ENCODE data around the gene ARMC2.
"Not testable (repeated sequence)": the region's sequence is repeated elsewhere in the genome, so short reads cannot be mapped to it uniquely, and the experiment has no call there.

ARMC2 gene

DNA sequence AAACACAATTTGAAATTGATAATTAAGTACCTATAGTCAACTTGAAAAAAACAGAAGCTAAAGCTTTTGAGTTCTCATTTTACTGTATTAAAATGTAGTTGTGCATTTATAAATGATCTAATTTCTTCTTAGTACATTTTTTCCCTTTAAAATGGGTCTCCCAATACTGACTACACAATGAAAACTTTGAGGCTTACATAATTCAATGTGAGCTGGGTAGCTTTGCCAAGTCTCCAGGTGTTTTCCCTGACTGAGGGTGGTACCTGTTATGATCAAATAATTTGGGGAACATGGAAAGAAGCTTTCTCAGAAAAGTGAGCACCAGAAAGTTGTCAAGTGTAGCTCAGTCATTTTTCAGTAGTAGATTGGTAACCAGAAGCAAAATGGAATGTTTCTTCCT, 74.3 kb downstream of the ARMC2 start:
- DNase-seq, result no peak

DNA sequence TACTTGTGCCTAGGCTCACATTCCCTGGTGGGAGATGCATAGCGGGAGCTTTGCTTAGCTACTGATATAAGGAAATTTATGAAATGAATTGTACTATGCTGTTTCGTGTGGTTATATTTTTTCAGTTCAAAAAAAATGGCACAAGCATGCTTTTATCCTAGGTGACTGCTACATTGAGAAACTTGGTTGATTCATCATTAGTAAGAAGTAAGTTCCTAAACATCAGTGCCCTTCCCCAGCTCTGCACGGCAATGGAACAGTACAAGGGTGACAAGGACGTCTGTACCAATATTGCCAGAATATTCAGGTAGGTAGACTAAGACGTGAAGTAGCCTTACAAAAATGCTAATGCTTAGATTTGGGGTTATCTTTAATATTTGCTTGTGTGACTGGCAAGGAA, 79.7 kb downstream of the ARMC2 start:
- DNase-seq, result no peak

DNA sequence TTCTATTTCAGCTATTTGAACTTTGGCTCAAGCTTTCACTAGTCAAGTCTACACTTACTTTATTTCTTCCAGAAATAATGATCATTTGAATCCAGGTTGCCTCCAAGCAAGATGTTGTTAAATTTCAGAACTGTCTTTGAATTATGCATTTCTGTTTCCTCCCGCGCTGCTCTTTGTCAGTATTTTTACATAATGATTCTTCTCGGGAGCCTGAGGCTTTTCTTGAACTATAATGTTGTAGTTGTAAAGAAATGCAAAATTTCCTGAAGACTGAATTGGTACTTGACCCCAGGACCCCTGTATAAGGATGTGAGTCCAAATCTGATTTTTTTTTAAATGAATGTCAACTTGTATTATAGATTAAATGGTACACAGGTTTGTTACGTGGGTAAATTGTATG, 80.4 kb downstream of the ARMC2 start:
- DNase-seq, result no peak

DNA sequence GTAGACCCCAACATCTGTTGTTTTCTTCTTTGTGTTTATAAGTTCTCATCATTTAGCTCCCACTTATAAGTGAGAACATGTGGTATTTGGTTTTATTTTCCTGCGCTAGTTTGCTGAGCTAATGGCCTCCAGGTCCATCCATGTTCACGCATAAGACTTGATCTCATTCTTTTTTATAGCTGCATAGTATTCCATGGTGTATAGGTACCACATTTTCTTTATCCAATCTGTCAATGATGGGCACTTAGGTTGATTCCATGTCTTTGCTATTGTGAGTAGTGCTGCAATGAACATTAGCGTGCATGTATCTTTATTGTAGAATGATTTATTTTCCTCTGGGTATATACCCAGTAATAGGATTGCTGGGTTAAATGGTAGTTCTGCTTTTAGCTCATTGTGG, 82.9 kb downstream of the ARMC2 start:
- not testable (repeated sequence) for DNase-seq

DNA sequence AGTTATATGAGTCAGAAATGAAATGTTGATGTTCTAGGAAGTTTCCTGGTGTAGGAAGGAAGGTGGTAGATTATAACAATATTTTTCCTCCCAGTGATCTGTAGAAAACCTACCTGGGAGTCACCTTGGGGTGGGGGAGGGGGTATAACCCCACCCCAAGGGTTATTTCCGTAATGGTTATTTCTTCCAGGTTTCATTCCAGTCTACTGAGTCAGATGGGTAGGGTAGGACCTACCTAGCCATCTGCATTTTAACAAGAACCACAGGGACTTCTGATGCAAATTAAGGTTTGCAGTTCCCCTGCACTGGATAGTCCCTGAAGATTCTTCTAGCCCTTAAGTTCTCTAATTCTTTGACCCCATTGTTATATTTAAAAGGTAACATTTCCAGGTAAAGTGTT, 88.9 kb downstream of the ARMC2 start:
- no peak for DNase-seq

DNA sequence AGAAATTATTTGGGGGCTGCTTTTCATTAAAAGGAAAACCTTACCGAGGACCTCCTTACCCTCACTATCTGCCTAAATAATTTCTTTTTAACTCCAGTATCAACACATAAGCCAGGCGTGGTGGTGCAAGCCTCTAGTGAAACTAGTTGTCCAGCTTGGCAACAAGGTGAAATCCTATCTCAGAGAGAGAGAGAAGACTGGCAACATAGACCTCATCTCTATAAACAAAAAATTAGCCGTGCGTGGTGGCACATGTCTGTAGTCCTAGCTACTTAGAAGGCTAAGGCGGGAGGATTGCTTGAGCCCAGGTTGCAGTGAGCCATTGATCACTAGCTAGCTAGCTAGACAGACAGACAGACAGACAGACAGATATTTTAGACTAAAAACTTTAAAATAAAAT, 92.5 kb downstream of the ARMC2 start:
- DNase-seq, result no peak

DNA sequence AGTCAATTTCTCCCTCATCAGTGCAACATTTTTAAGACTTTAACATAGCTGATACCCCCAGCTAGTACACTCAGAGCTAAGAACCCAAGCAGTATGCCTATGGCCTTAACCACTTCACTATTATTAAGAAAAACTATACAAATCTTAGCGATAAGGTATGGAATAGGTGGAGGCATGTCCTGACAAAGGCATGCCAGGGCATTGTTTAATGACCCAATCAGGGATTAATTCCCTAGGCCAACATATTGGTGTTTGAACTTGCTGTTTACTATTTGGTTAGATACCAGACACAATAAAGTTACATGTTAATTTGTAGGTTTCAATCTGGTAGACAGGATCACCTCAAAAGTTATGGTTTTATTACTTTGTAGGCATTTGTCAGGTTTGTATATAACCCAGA, 93.1 kb downstream of the ARMC2 start:
- no peak for DNase-seq

DNA sequence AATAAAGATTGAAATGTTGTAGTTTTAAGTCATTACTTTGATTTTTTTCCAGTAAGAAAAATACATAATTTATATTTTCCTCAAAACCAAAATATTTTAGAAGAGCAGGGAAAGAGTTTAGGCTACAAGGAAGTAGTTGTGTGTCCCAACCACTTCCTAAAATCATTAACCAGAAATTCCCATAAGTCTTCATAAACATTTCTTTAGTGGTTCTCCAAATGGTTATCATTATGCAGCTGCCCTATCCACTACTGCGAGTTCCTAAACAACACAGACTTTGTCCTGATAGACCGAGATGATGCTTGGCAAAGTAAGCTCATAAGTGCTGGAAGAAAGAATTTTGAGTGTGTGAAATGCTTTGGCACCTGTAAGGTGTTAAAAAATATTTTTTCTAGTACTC, 93.6 kb downstream of the ARMC2 start:
- DNase-seq, result no peak

DNA sequence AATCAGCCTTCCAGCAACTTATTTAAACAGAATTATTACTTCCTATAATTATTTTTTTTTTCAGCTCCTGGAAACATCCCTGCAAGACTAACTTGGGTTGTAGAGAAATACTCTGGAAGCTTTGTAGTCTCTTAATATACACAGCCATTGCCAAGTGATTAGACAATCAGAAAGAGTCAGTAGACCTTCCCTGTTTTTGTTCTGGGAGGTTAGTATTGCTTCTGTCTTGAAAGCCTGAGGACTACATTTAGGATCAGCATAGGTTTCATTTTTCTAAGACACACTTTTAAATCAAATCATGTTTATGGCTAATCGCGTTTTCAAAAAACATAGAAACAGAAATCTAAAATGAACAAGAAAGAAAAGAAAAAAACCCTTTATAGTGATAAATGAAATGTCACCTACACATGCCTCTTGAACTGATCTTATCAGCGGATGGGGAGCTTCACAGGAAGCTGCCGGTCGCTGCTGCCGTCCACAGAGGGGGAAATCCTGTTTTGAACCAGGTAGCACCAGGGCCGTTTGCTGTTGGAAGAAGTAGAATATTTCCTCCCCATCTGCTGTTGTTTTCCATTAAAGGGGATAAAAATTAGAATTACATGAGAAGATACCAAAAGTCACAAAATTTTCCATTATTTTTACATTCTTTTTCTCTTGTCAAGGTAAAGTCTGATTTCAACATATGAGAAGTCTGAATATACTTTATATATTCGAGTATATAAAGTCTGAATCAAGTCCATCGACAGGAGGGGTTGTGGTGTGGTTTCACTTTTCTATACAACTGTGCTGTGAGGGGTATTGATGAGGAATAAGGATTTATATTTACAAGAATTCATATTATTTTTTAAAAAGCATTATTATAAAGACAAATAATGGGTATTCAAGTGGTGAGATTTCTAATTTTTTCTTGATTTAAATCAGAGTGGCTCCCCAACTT, 94.6 kb downstream of the ARMC2 start:
- DNase-seq, result peak; percentile 40

DNA sequence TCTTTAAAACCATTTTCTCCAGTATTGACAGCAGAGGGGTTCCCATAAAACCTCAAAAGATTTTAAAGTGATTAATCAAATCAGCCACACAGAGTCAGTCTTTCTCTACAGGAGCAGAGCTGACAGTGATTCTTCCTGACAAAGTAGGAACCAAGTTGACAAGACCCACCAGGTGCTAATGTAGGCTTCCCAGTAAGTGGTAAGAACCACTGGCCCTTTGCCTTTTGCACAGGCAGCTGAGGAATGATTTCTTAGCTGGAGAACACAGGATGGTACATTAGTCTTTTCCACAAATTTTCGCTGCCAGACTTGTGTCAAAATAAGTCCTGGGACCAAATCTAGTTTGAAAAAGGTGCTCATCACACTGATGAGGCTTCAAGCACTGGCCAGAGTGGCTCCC, 95.8 kb downstream of the ARMC2 start:
- no peak for DNase-seq

DNA sequence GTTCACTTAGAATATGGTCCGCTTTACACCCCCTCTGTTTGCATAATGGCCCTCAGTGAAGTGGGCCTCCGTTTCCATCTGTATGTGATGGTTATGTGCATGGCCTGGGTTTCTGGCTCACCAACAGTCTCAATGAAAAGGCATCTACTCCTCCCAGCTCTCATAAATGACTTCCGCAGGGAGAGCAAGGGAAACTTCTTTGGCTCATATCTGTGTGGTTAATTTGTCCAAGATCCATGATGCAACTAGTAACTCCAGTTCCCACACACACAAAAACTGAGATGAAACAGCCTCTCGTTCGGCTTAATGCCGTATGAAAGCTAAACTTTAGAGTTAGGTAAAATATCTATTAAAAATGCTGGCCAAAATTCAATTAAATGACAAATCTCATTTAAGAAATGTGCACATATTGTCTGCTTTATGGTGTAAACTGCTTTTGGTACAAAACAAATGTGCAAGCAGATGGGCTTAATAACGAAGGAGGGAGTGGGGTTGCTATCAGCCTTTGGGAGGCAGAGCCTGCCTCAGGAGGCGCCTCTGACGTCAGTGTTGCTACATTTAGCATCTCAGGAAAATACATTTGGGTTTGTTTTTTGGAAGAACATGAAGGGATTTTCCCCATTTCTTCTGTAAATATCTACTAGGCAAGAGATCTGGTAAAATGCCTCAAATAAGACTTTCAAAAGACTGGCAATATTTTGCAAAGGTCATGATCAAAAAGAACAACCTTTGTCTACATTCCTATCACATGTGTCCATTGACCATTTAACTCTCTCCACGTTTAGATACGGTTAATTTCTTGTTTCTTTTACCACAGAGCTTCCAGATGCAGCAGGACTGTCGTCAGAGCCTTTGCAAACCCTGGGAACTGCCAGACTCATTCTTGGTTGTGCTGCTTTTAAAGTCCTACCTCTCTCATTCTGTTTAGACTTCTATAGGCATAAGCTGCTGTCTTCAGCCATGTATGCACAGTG, 96.8 kb downstream of the ARMC2 start:
- DNase-seq, result no peak

DNA sequence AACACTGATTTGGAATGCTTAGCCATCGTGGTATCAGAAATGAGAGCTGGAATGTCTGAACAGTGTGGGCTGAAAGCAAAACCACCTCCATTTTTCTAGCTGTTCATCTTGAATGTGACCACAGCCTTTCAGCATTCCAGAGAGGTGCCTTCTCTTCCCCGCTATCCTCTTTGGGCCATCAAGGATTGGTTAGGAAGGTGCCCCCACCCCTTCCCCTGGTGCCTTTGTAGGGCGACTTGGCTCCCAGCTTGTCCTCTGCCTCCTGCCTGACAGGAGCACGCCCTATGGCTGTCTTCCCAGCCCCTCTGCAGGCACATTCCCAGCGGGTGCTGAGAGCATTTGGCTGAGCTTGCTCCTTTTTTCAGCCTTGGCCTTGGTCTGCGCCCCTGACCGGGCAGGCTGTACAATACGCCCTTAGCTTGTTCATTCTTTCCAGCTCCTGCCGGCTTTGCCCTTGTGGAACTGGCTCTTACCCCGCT, 97.5 kb downstream of the ARMC2 start:
- no peak for DNase-seq

DNA sequence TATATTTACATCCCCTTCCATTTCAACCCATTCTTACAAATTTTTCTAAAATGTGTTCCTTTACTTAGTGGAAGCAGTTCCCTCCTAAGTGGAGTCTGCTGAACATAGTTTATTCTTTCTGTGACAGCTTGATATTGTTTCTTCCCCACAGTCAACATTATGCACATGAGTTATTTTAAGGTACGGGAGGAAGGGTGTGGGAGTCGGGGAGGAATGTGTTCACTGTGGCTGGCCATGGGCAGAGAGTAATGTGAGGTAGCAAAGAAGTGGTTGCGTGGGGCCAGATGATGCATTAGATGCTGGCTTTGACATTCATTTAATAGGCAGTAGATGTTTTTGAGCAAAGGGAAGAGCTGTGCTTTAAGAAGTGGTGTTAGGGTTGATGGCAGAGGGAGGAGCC, 98.5 kb downstream of the ARMC2 start:
- no peak for DNase-seq

DNA sequence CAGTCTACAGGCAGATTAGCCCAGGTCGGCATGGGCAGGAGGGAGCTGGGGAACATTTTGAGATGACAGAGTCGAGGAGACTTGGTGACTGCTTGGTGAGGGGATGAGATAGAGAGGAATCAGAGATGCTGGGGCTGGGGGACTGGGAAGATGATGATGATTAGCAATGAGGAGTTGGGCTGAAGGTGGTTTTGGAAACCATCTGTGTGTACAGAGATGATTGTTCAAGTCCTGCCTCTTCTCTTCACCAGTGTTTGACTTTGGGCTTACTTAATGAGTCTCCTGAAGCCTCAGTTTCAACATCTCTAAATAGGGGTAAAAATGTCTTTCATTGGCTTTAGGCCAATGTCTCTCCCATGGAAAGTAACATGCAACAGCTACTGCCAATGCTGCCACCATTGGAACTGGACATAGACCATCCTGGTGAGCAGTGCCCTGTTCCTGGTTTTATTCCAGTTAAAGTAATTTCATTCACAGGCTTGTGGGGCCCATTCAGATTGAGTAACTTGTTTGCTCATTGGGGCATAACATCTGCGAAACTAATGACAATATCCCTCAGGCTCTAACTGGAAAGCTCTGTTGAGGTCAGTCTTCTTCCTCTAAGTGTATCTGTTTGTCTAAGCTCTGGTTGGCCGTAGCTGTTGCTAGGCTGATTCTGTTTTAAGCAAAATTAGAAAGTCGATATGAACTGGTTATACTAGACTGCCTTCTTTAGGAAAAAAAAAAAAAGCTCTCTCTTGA, 99.1 kb downstream of the ARMC2 start:
- DNase-seq, result no peak

DNA sequence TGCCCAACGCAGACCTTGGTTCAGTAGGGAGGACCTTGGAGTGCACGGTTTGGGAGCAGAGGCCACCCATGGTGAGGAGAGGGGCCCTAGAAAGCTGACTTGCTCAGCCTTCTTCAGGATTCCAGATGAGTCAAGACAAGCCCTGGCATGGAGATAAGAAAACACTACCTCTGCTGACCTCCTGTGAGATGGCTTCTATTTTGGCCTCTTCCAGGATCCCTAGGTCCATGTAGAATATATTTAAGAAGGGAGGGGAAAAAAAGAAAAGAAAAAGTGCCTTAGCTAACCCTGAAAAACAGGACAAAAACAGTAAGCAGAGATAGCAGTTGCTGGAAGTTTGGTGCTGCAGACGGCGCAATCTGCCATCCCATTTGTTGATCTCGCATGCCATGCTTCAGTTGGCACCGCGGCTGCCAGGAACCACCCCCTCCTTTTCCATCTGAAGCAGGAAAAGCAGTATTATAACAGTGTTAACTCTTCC, 100.0 kb downstream of the ARMC2 start:
- DNase-seq, result no peak

DNA sequence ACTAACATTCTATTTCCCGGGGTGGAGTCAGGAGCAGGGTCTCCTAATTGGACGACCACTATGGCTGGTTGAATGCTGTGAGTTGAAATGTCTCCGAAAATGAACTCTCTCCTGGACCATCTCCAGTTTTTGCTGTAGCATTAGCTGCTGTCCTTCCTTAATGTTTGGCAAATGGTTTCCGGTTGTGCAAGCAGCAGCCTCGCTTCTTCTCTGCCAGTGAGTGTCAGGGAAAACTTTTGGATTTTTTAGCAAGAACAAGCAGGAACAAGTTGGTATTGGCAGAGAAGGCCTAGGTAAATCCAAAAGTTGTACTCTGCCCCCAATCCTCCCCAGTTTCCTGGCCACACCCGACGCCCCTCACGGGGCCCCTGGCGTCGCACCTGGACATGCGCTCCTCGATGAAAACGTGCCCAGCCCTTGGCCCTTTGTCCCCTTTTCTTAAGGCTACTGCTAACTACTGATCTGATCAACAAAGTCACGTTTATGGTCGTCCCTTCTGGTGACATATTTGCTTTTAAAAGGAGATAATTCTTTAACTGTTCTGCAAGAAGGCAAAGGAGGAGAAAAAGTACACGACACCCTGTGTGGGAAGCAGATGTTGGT, 103.2 kb downstream of the ARMC2 start:
- DNase-seq, result no peak

DNA sequence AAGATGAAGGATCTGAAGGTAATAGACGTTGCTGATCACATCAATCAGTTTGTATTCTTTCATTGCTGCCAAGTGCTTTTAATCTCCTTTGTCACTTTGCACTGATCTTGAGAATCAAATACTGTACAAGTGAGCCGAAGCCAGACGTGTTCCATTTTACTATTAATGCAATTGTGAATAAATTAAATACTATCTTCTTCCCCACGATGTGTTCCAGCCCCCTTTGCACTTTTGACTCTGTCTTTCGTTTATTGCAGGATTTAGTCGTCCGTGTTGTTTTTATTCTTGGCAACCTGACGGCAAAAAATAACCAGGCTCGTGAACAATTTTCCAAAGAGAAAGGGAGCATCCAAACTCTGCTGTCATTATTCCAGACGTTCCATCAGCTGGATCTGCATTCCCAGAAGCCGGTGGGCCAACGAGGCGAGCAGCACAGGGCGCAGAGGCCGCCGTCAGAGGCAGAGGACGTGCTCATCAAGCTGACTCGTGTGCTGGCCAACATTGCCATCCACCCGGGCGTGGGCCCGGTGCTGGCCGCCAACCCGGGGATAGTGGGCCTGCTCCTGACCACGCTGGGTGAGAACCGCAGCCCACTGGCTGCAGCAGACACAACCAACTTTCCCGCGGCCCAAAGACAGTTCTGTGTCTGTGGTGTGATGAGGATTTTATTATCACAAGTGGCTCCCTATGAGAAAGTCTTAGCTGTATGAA, 104.7 kb downstream of the ARMC2 start:
- no peak for DNase-seq

DNA sequence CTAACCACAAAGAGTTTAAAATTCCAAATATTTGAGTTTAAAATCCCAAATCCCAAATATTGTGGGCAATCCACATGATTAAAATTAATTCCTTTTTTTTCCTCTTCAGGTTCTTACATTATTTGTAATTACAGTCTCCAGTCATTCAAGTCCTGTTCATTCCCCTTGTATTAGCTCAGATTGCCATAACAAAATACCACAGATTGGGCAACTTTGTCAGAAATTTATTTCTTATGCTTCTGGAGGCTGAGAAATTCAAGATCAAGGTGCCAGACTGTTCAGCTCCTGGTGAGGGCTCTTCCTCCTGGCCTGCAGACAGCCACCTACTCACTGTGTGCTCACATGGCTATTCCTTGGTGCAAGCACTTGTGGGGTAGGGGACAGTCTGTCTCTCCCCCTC, 105.5 kb downstream of the ARMC2 start:
- DNase-seq, result no peak

DNA sequence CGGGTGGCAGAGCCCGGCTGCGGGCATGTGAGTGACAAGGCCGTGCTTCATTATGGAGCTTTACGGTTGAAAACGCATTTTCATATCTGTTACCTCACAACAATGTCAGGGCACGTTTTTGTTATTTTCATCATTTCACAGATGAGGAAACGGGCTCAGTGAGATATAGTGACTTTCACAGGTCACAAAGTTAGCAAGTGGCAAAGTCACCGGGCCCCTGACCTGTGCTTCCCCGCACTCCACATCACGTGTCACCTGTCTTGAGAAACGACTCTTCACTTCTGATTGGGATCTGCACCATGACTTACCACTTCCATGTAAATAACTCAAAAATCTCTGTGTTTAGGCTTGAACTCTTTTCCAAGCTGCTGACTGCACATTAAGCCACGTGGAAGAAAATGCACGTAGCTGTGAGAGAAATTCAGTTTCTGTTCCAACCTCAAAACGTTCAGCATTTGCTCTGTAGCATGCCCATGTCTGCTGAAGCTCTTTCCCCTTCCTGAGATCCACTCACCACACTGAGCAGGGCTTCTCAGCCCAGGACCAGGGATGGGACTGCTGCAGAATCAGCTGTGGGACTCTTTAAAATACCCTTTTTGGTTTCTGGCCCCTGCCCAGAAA, 107.2 kb downstream of the ARMC2 start:
- DNase-seq, result no peak

DNA sequence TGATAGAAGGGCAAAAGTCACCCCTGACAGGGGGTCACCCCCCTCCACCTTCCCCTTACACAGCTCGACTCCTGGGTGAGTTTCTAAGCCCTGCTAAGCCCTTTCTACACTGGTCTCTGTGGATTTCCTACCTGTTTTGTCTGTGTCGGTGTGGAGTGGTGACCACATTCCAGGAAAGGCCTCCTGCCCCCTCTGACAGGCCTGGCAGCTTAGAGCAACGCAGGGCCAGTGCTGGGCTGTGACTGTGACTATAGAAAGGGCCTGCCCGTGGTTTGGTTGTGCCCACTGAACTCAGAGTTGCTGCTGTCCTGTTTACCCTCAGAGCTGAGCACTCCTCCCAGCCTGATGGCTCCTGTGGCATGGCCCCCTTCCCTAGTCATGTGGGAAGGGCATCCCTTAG, 109.0 kb downstream of the ARMC2 start:
- no peak for DNase-seq
